ENCODE measurements around the gene DNAJC13. TPM values are rescaled to one million over a fixed set of nuclear protein-coding genes. Genes with fewer than 3 reads are reported as not detected.

Gene DNAJC13
- total and polyA plus RNA-seq, 2 experiments from 2014 or later, result 15.1 to 55.4 TPM

GRCh38 chr3:132563420-132564069, 146.2 kb downstream of the DNAJC13 start:
- no peak for DNase-seq (ENCODE audit: low spot score)
- Histone ChIP-seq H3K27ac (no peak overlapping the region), H3K79me2 (no peaks in the 10 kb centered on the region), H3K4me1 (ENCODE audit: insufficient read depth) (no peaks in the 10 kb centered on the region), H3K9me2 (replicated peaks; ENCODE audit: insufficient read depth) (no peaks in the 10 kb centered on the region), H3K27me3 (no peaks in the 10 kb centered on the region), H2AFZ (no peak overlapping the region), H3K4me3 (no peak overlapping the region), H3K9me3 (ENCODE audit: low read depth) (no peaks in the 10 kb centered on the region), H3K36me3 (replicated peaks; ENCODE audit: insufficient read depth, low read depth) (no peaks in the 10 kb centered on the region), H3K4me2 (no peak overlapping the region), H4K20me1 (ENCODE audit: insufficient read depth, poor library complexity, severe bottlenecking) (no peaks in the 10 kb centered on the region)
- TF ChIP-seq CTCF (IDR thresholded peaks at IDR 0.05; ENCODE audit: poor library complexity) (no peak), EZH2 (IDR thresholded peaks at IDR 0.05; ENCODE audit: borderline replicate concordance) (no peak), EZH2phosphoT487 (IDR thresholded peaks at IDR 0.05; ENCODE audit: low read depth, severe bottlenecking, unreplicated experiment) (no peak)
- 91% methylated on average over 4 of the region's 4 CpGs for WGBS (ENCODE audit: low lambda C conversion rate, missing lambda C conversion rate)

- H3K27me3 ChIP-seq, result no peaks in the 10 kb centered on the region
- 97% methylated on average over 2 of the region's 2 CpGs for WGBS (ENCODE audit: low lambda C conversion rate, missing lambda C conversion rate)
- DNase-seq (ENCODE audit: low spot score), result no peak
- no peak overlapping the region for H3K27ac ChIP-seq
- H3K79me2 ChIP-seq, result no peaks in the 10 kb centered on the region
- H3K36me3 ChIP-seq (replicated peaks; ENCODE audit: insufficient read depth, low read depth), result no peaks in the 10 kb centered on the region
- no peak overlapping the region for H3K4me2 ChIP-seq
- no peaks in the 10 kb centered on the region for H3K4me1 ChIP-seq (ENCODE audit: insufficient read depth)
- no peaks in the 10 kb centered on the region for H3K9me3 ChIP-seq (ENCODE audit: low read depth)
- H3K4me3 ChIP-seq, result no peak overlapping the region
- TF ChIP-seq CTCF (IDR thresholded peaks at IDR 0.05; ENCODE audit: poor library complexity), result no peak
- TF ChIP-seq EZH2 (IDR thresholded peaks at IDR 0.05; ENCODE audit: borderline replicate concordance), result no peak
- no peak for TF ChIP-seq EZH2phosphoT487 (IDR thresholded peaks at IDR 0.05; ENCODE audit: low read depth, severe bottlenecking, unreplicated experiment)
- H4K20me1 ChIP-seq (ENCODE audit: insufficient read depth, poor library complexity, severe bottlenecking), result no peaks in the 10 kb centered on the region
- no peaks in the 10 kb centered on the region for H3K9me2 ChIP-seq (replicated peaks; ENCODE audit: insufficient read depth)
- no peak overlapping the region for H2AFZ ChIP-seq
These were observed 146.8 kb downstream of the DNAJC13 start for GRCh38 chr3:132564070-132564465.

- Histone ChIP-seq H3K27ac (no peak overlapping the region), H3K79me2 (no peaks in the 10 kb centered on the region), H3K4me2 (no peak overlapping the region), H2AFZ (no peak overlapping the region), H3K9me2 (replicated peaks; ENCODE audit: insufficient read depth) (no peaks in the 10 kb centered on the region), H3K9me3 (ENCODE audit: low read depth) (no peaks in the 10 kb centered on the region), H3K27me3 (no peaks in the 10 kb centered on the region), H3K4me1 (ENCODE audit: insufficient read depth) (no peaks in the 10 kb centered on the region), H4K20me1 (ENCODE audit: insufficient read depth, poor library complexity, severe bottlenecking) (no peaks in the 10 kb centered on the region), H3K36me3 (replicated peaks; ENCODE audit: insufficient read depth, low read depth) (no peaks in the 10 kb centered on the region), H3K4me3 (no peak overlapping the region)
- TF ChIP-seq CTCF (IDR thresholded peaks at IDR 0.05; ENCODE audit: poor library complexity) (no peak), EZH2 (IDR thresholded peaks at IDR 0.05; ENCODE audit: borderline replicate concordance) (no peak), EZH2phosphoT487 (IDR thresholded peaks at IDR 0.05; ENCODE audit: low read depth, severe bottlenecking, unreplicated experiment) (no peak)
- WGBS (ENCODE audit: low lambda C conversion rate, missing lambda C conversion rate), result 93% methylated on average over 2 of the region's 2 CpGs
- DNase-seq (ENCODE audit: low spot score), result no peak
These were observed 151.1 kb downstream of the DNAJC13 start for GRCh38 chr3:132568422-132568821.
